Colonic mucosa (tissue), 4 donors: Measurements from ENCODE around the gene ANAPC15. TPM values are rescaled to one million over a fixed set of nuclear protein-coding genes. Genes with fewer than 3 reads are reported as not detected.
"Not testable (repeated sequence)": the region's sequence is repeated elsewhere in the genome, so short reads cannot be mapped to it uniquely, and the experiment has no call there.

ENCODE experiments used
- DNase-seq: peaks from one replicate; pipeline ENCODE4 v3.0.0-alpha.2; 2020
- H3K27ac ChIP-seq: fragments of 200-600 bp; one replicate; pipeline ENCODE4 v1.8.0; 2021
- H3K27me3 ChIP-seq: fragments of 200-600 bp; one replicate; pipeline ENCODE4 v1.8.0; 2021
- H3K36me3 ChIP-seq: fragments of 200-600 bp; one replicate; pipeline ENCODE4 v1.8.0; 2021
- H3K4me1 ChIP-seq: fragments of 200-600 bp; one replicate; pipeline ENCODE4 v1.8.0; 2021; ENCODE audit warnings: mild to moderate bottlenecking
- H3K4me3 ChIP-seq: fragments of 200-600 bp; one replicate; pipeline ENCODE4 v1.8.0; 2021
- H3K9ac ChIP-seq, 2 donors: one replicate each; pipeline ENCODE4 v1.7.0; 2013; ENCODE audit warnings: control low read depth in 2 of 2, low read depth in 2 of 2, low read length in 2 of 2
- H3K9me3 ChIP-seq: fragments of 200-600 bp; one replicate; pipeline ENCODE4 v1.8.0; 2021
- intact Hi-C: fragments of 100-400 bp; cut with DNase I; formaldehyde crosslinking; loops from one replicate; pipeline ENCODE4 v1.14.1; 2022
- total RNA-seq, 2 donors: library from RNA; stranded (reverse); fragmentation: NEBNext Ultra II Directional in 1 of 2; extraction: Animal tissue kit (Norgen Biotek cat#: 25700) in 1 of 2; gene quantifications; one replicate each; pipeline ENCODE4 v1.2.1, GENCODE V29; 2021
- TF ChIP-seq, protein P1 (sequence below): fragments of 200-600 bp; IDR thresholded peaks from one replicate; pipeline ENCODE4 v1.8.0; 2022; ENCODE audit warnings: antibody characterized with exemption, mild to moderate bottlenecking
- donor health status: healthy.
- donor health status: DM: no; HTN: no; CAD: no.
- donor health status: DM: no; HTN: no; CAD: no.

ANAPC15 gene
- total RNA-seq = 10 to 100 TPM; 45.1 to 70.1 TPM

DNA sequence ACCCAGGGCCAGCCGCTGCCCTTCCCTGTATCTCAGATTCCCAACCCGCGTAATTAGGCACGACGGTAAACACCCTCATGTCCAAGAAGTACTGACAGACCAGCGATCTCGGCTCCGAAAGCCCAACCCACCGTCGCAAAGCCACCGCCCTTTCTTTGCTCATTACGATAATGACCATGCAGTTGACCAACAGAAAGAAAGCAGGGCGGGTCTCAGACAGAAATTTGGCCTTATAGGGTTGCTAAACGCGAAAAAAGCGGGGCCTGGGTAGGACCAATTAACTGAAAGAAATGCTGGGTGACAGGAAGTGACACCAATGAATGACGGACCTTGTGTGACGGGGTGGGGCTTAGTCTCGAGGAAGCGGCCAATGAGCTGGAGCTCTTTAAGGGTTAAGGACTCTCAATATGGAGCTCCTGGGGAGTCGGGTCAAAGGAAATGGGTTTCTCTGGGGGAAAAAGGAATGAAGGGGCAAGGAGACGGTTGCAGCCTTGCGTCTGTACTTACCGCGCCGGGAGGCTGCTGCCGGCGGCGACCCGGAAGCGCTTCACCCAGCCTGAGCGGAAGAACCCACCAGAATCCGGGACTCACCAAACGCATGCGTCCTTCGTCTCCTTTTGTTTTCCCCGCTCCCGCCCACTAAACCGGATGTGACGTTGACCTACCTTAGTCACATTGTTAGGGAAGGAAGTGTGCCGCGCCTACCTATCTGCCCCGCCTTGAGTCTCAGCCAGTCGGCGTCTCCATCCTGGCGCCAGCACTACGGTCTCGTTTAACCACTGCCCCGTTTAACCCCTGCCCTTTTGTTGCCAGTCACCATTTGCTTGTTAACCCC is at the start of gene ANAPC15:
TSS of gene ANAPC15 (minus strand) at position 553 of the 835 bp plus-strand sequence. CDS start 1,419 bp downstream, outside the sequence.
- intact Hi-C loops = no loop called here
- no peaks in the 10 kb centered on the region for H3K9me3 ChIP-seq
- TF ChIP-seq, protein P1, sequence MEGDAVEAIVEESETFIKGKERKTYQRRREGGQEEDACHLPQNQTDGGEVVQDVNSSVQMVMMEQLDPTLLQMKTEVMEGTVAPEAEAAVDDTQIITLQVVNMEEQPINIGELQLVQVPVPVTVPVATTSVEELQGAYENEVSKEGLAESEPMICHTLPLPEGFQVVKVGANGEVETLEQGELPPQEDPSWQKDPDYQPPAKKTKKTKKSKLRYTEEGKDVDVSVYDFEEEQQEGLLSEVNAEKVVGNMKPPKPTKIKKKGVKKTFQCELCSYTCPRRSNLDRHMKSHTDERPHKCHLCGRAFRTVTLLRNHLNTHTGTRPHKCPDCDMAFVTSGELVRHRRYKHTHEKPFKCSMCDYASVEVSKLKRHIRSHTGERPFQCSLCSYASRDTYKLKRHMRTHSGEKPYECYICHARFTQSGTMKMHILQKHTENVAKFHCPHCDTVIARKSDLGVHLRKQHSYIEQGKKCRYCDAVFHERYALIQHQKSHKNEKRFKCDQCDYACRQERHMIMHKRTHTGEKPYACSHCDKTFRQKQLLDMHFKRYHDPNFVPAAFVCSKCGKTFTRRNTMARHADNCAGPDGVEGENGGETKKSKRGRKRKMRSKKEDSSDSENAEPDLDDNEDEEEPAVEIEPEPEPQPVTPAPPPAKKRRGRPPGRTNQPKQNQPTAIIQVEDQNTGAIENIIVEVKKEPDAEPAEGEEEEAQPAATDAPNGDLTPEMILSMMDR = no peak

DNA sequence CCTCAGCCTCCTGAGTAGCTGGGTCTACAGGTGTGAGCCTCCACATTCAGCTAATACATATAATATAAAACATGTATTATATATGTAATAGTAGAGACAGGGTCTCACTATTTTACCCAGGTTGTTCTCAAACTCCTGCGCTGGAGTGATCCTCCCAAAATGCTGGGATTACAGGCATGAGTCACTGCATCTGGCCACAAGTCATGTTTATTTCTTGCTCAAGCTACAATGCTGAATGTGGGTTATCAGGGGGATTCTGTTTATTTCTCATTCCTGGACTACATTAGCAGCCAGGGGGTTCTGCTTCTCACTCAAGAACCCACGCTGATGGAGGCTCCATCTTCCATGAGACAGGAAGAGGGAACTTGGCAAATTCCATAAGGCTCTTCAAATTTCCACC is 47.8 kb upstream of the ANAPC15 start:
- H3K36me3 ChIP-seq = no peaks in the 10 kb centered on the region
- H3K9me3 ChIP-seq = no peaks in the 10 kb centered on the region
- H3K27ac ChIP-seq = no peak overlapping the region
- no peak overlapping the region for H3K9ac ChIP-seq
- no peaks in the 10 kb centered on the region for H3K27me3 ChIP-seq
- H3K4me1 ChIP-seq = no peaks in the 10 kb centered on the region
- TF ChIP-seq, protein P1 = no peak
- DNase-seq = no peak
- intact Hi-C loops = no loop called here
- H3K4me3 ChIP-seq = no peak overlapping the region

More for the DNA sequence above, at the start of gene ANAPC15:
- no peaks in the 10 kb centered on the region for H3K27me3 ChIP-seq
- peak within 1 kb of the TSS; percentile 37 for H3K4me3 ChIP-seq
- H3K9ac ChIP-seq = peak within 1 kb of the TSS; percentile 63 to 89
- H3K4me1 ChIP-seq = peaks cover 4% of the 10 kb centered on the region
- peak; percentile 99 for DNase-seq
- peak within 1 kb of the TSS; percentile 96 for H3K27ac ChIP-seq
- H3K36me3 ChIP-seq = no peaks in the 10 kb centered on the region

DNA sequence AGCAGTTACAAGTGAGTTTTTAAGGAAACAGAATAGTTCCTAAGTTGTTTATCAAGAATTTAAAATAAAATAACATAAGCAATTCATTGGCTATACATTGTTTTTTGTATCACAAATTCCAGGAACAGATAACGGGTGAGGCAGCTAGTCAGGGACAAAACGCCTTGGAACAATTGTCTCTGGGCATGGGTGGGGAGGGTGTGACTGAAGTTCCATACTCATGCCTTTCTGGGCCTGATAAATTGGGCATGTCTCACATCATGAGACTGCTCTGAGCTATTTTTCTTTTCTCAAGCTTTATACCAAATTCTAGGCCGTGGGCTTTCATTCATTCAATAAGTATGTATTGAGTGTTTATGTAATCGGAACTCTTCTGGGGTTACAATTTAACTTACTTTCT is 44.6 kb upstream of the ANAPC15 start:
- H3K4me1 ChIP-seq = no peaks in the 10 kb centered on the region
- no peak overlapping the region for H3K4me3 ChIP-seq
- no peaks in the 10 kb centered on the region for H3K27me3 ChIP-seq
- intact Hi-C loops = no loop called here
- no peaks in the 10 kb centered on the region for H3K36me3 ChIP-seq
- no peaks in the 10 kb centered on the region for H3K9me3 ChIP-seq
- no peak overlapping the region for H3K27ac ChIP-seq
- DNase-seq = no peak
- H3K9ac ChIP-seq = no peak overlapping the region
- TF ChIP-seq, protein P1 = no peak

DNA sequence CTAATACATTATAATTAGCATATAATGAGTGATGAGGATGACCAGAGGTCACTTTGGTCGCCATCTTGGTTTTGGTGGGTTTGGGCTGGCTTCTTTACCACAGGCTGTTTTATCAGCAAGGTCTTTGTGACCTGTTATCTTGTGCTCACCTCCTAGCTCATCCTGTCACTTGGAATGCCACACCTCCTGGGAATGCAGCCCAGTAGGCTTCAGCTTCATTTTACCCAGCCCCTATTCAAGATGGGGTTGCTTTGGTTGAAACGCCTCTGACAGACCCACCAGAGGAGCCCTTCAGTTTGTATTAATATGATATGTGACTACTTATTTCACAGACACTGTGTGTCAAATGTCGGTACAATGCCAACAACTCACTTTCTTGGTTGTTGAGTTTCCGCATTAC is 43.3 kb upstream of the ANAPC15 start:
- Histone ChIP-seq H3K27ac (no peak overlapping the region), H3K9ac (no peak overlapping the region)
- intact Hi-C loops = no loop called here

DNA sequence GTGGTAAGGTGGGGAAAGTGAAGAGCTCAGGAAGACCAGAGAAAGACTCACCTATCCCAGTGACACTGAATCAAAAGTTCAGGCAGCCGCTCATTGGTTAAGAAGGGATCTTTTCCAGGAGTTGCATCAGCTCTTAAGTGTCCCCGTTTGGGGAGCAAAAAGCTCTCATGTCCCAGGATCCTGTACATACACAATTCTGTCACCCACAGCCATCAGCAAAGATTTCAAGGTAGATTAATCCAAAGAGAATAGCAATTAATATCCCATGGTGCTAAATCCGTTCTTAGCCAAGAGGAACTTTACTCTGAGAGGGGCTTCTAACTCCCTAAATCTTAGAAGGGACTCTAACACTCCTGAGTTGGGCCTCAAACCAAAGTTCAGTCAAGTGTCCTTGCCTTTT is 42.3 kb upstream of the ANAPC15 start:
- Histone ChIP-seq H3K36me3 (no peaks in the 10 kb centered on the region), H3K9me3 (no peaks in the 10 kb centered on the region), H3K27me3 (no peaks in the 10 kb centered on the region), H3K4me3 (no peak overlapping the region), H3K9ac (no peak overlapping the region), H3K4me1 (no peaks in the 10 kb centered on the region), H3K27ac (no peak overlapping the region)
- intact Hi-C loops = no loop called here
- DNase-seq = no peak
- TF ChIP-seq, protein P1 = no peak

More for the DNA sequence above, 43.3 kb upstream of the ANAPC15 start:
- TF ChIP-seq, protein P1 = no peak
- no peaks in the 10 kb centered on the region for H3K9me3 ChIP-seq
- no peak for DNase-seq
- H3K4me1 ChIP-seq = no peaks in the 10 kb centered on the region
- H3K36me3 ChIP-seq = no peaks in the 10 kb centered on the region
- H3K4me3 ChIP-seq = no peak overlapping the region
- no peaks in the 10 kb centered on the region for H3K27me3 ChIP-seq

DNA sequence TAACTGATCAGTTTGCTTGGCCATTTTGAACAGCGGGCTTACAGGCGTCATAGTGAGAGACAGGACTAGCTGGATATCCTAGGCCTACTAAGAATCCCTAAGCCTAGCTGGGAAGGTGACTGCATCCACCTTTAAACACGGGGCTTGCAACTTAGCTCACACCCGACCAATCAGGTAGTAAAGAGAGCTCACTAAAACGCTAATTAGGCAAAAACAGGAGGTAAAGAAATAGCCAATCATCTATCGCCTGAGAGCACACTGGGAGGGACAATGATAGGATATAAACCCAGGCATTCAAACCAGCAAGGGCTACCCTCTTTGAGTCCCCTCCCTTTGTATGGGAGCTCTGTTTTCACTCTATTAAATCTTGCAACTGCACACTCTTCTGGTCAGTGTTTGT is 41.4 kb upstream of the ANAPC15 start:
- H3K9me3 ChIP-seq, H3K4me1 ChIP-seq, H3K9ac ChIP-seq, H3K4me3 ChIP-seq, intact Hi-C loops, H3K27me3 ChIP-seq, DNase-seq, H3K27ac ChIP-seq, H3K36me3 ChIP-seq: not testable (repeated sequence)
